Thoracic aorta (tissue), 2 donors: ENCODE data around the gene MYRF. TPM values are rescaled to one million over a fixed set of nuclear protein-coding genes. Genes with fewer than 3 reads are reported as not detected.

Experiments
- ATAC-seq: fragments of 150-250 bp; one replicate; pipeline ENCODE4 v1.8.0; 2017; ENCODE audit warnings: low read depth; ENCODE audit not compliant: insufficient number of reproducible peaks, low FRiP score
- DNase-seq: peaks from one replicate; pipeline ENCODE4 v3.0.0-alpha.2; 2020; ENCODE audit warnings: low spot score
- H3K27ac ChIP-seq, 2 donors: fragments of 200-600 bp; sonication (generic); 1 replicate in 1 of 2; 2 replicates in 1 of 2; pipeline ENCODE4 v1.5.1; 2016; ENCODE audit warnings: mild to moderate bottlenecking in 2 of 2, moderate library complexity in 2 of 2
- H3K27me3 ChIP-seq: fragments of 200-600 bp; sonication (generic); replicated peaks from 2 replicates; pipeline ENCODE4 v1.6.0; 2016; ENCODE audit warnings: mild to moderate bottlenecking; ENCODE audit not compliant: insufficient read depth
- H3K36me3 ChIP-seq: fragments of 200-600 bp; sonication (generic); one replicate; pipeline ENCODE4 v1.5.1; 2016
- H3K4me1 ChIP-seq, 2 donors: fragments of 200-600 bp; sonication (generic); 1 replicate in 1 of 2; 2 replicates in 1 of 2; pipeline versions ENCODE4 v1.5.1 to v1.6.0; 2016; ENCODE audit warnings: low read depth in 2 of 2, mild to moderate bottlenecking in 1 of 2; ENCODE audit not compliant: control insufficient read depth in 1 of 2
- H3K4me3 ChIP-seq: fragments of 200-600 bp; sonication (generic); 2 replicates; pipeline ENCODE4 v1.5.1; 2016; ENCODE audit warnings: mild to moderate bottlenecking
- H3K9me3 ChIP-seq: fragments of 200-600 bp; sonication (generic); 2 replicates; pipeline ENCODE4 v1.5.1; 2016
- total RNA-seq, 2 donors: library from RNA; depleted of rRNA; stranded (reverse); fragments of >200 nt; gene quantifications; one replicate each; pipeline versions ENCODE4 v1.1.0 to v1.2.3, GENCODE V29; 2016
- TF ChIP-seq, protein P1 (sequence below): fragments of 200-600 bp; sonication (generic); IDR thresholded peaks from one replicate; pipeline ENCODE4 v1.5.1; 2019; ENCODE audit warnings: antibody characterized with exemption

The MYRF gene
- total RNA-seq, 2 donors from 2014 or later = 5.1 TPM; not detected in 1

DNA sequence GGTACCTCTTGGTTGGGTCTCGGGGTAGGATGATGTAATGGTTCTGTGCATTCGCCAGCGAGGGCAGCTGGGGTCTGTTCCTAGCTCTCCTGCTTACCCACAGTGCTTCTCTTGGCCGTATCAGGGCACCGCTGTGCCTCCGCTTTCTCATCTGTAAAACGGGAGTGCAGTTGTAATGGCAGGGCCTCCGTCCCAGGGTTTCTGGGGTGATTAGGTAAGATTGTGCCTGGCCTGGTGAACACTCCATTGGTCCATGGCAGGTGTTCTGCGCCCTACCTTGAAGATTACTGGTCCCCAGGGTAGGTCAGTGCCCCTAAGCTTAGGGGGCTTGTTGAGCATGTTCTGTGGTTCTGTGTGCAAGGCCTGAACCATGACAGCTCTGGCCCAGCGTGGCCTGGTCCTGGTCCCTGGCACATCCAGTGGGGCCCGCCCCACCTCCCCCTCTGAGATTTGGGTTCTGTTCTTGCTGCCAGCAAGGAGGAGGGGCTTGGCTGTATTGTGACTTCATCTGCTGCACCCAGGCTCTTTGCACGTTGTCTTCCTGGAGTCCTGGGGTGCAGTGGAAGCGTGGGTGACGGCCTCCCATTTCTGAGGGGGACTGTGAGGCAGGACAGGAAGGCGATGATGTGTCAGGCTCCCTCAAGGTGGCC lies 4.9 kb downstream of the MYRF start:
- Histone ChIP-seq H3K36me3 (no peaks in the 10 kb centered on the region), H3K4me1 (no peaks in the 10 kb centered on the region), H3K4me3 (no peak overlapping the region), H3K9me3 (no peaks in the 10 kb centered on the region), H3K27ac (no peak overlapping the region), H3K27me3 (no peaks in the 10 kb centered on the region)
- TF ChIP-seq, protein P1, sequence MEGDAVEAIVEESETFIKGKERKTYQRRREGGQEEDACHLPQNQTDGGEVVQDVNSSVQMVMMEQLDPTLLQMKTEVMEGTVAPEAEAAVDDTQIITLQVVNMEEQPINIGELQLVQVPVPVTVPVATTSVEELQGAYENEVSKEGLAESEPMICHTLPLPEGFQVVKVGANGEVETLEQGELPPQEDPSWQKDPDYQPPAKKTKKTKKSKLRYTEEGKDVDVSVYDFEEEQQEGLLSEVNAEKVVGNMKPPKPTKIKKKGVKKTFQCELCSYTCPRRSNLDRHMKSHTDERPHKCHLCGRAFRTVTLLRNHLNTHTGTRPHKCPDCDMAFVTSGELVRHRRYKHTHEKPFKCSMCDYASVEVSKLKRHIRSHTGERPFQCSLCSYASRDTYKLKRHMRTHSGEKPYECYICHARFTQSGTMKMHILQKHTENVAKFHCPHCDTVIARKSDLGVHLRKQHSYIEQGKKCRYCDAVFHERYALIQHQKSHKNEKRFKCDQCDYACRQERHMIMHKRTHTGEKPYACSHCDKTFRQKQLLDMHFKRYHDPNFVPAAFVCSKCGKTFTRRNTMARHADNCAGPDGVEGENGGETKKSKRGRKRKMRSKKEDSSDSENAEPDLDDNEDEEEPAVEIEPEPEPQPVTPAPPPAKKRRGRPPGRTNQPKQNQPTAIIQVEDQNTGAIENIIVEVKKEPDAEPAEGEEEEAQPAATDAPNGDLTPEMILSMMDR = no peak
- DNase-seq (no peak), ATAC-seq (no peak)

DNA sequence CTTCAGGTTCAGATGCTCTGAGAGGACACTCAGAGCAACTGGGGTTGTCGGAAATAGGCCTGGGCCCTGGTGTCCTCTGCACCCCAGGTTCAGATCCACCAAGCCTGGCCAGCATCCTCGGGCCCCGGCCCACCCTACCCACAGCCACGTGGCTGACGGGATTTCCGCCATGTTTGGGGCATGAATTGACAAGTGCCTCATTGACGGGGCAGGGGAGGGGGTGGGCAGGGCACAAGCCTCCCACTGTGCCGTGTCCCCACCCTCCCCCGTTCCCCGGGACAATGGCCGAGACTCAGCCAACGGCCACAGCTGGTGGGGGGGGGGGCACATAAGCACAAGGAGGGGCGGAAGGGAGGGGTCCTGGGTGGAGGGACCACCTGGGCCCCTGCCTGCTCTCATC lies 8.5 kb downstream of the MYRF start:
- no peak for ATAC-seq
- H3K36me3 ChIP-seq = no peaks in the 10 kb centered on the region

DNA sequence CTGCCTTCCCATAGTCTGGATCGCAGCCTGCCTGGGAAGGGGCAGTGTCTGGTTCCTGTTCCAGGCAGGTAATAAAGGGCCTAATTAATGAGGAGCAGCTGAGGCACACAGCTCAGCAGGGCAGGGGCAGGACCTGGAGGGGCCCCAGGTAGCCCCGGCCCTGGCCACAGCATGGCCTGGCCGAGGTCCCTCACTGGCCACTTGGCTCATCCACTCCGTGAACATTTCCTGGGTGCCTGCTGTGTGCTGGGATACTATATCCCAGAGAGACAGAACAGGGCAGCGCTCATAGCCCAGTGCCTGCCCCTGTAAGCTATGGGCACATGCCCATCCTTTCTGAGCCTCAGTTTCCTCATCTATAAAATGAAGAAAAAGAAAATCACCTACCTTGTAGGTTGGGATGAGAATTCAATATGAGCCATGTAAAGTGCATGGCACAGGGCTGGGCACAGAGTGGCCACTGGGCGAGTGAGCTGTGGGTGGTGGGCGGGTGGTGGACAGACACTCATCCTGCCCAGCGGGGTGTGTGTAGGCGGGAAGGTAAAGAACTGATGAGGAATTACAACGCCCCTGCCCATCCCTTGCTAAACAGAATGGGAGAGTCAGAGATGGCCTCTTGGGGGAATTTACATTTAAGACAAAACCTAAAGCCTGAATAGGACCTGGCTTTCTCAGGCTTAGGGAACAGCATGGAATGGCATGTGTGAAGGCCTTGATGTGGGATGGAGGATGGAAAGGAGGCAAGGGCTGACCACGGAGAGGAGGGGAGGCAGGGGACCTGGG lies 9.2 kb downstream of the MYRF start:
- Histone ChIP-seq H3K4me3 (no peak overlapping the region), H3K36me3 (no peaks in the 10 kb centered on the region), H3K27me3 (no peaks in the 10 kb centered on the region), H3K4me1 (no peaks in the 10 kb centered on the region), H3K9me3 (no peaks in the 10 kb centered on the region), H3K27ac (no peak overlapping the region)
- no peak for DNase-seq
- TF ChIP-seq, protein P1 = no peak
- no peak for ATAC-seq

More for the DNA sequence above, 8.5 kb downstream of the MYRF start:
- no peaks in the 10 kb centered on the region for H3K27me3 ChIP-seq
- no peak overlapping the region for H3K27ac ChIP-seq
- TF ChIP-seq, protein P1 = no peak
- DNase-seq = no peak
- H3K4me1 ChIP-seq = no peaks in the 10 kb centered on the region
- H3K9me3 ChIP-seq = no peaks in the 10 kb centered on the region
- no peak overlapping the region for H3K4me3 ChIP-seq

DNA sequence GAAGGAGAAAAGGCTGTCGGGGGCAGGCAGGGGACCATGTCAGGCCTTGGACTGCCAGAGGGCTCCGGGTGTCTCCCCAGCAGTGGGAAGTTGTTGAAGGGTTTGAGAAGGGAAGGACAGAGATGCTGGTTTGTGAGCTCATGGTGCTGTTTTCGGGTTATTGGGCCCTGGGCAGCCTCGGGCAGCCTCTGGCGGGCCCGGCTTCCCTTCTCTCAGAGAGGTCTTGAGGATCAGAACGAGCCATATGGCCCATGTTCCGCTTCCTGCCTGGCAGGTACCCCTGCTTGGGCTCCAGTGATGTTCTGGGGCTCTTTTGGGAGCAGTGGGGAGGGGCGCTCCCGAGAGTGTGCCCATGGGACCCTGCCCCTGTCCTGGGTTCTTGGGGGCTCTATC lies 9.8 kb downstream of the MYRF start:
- no peaks in the 10 kb centered on the region for H3K27me3 ChIP-seq
- ATAC-seq (no peak), DNase-seq (no peak)
- H3K4me3 ChIP-seq = no peak overlapping the region
- H3K4me1 ChIP-seq = no peaks in the 10 kb centered on the region
- TF ChIP-seq, protein P1 = no peak
- no peaks in the 10 kb centered on the region for H3K36me3 ChIP-seq
- H3K9me3 ChIP-seq = no peaks in the 10 kb centered on the region
- H3K27ac ChIP-seq = no peak overlapping the region

DNA sequence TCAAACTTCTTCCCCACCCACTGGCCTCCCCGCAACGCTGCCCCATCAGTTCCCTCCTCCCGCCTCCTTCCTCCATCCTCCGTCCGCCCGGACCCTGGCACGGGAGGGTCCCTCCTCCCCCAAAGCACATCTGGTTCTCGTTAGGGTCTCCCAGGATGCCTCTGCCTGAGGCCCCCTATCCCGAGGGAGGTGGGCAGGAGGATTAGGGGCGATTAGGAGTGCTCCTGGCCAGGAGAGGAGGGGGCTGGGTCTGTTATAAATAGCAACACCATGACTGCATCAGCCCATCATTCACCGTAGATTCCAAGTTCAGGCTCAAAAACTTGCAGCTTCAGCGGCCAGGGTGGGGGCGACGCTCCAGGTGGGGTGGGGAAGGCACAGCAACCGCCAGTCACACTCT lies 10.4 kb downstream of the MYRF start:
- Histone ChIP-seq H3K4me1 (no peaks in the 10 kb centered on the region), H3K27me3 (no peaks in the 10 kb centered on the region), H3K36me3 (no peaks in the 10 kb centered on the region), H3K27ac (no peak overlapping the region), H3K4me3 (no peak overlapping the region), H3K9me3 (no peaks in the 10 kb centered on the region)
- TF ChIP-seq, protein P1 = no peak
- ATAC-seq = no peak
- no peak for DNase-seq
